ENCODE results near the gene NAA50.
A peak's percentile ranks its signal among the peaks of the same experiment; 100 is the strongest.

Gene NAA50

GRCh38 chr3:113745756-113746547 lies at the start of gene NAA50:
TSS of gene NAA50 (minus strand) at chr3:113746249. CDS start at chr3:113745949, 300 bp downstream.
- peak; percentile 90 to 92 for DNase-seq (ENCODE audit: low read depth in 2 of 2)

GRCh38 chr3:113795693-113796092 lies 49.6 kb upstream of the NAA50 start:
- no peak for DNase-seq (ENCODE audit: low read depth in 2 of 2)

GRCh38 chr3:113794526-113794925 lies 48.5 kb upstream of the NAA50 start:
- DNase-seq (ENCODE audit: low read depth in 2 of 2) = no peak

GRCh38 chr3:113791381-113791780 lies 45.3 kb upstream of the NAA50 start:
- DNase-seq (ENCODE audit: low read depth in 2 of 2) = no peak

- no peak for DNase-seq (ENCODE audit: low read depth in 2 of 2)
Measured at GRCh38 chr3:113783980-113784379, 37.9 kb upstream of the NAA50 start.

GRCh38 chr3:113783463-113783862 lies 37.4 kb upstream of the NAA50 start:
- DNase-seq (ENCODE audit: low read depth in 2 of 2) = no peak

GRCh38 chr3:113776564-113776963 lies 30.5 kb upstream of the NAA50 start:
- no peak for DNase-seq (ENCODE audit: low read depth in 2 of 2)

GRCh38 chr3:113775516-113775915 lies 29.5 kb upstream of the NAA50 start:
- DNase-seq (ENCODE audit: low read depth in 2 of 2) = no peak

- DNase-seq (ENCODE audit: low read depth in 2 of 2) = no peak
Measured at GRCh38 chr3:113773381-113773780, 27.3 kb upstream of the NAA50 start.

- DNase-seq (ENCODE audit: low read depth in 2 of 2) = no peak
Measured at GRCh38 chr3:113771993-113772392, 25.9 kb upstream of the NAA50 start.

GRCh38 chr3:113769551-113769950 lies 23.5 kb upstream of the NAA50 start:
- DNase-seq (ENCODE audit: low read depth in 2 of 2) = no peak

GRCh38 chr3:113764698-113765097 lies 18.6 kb upstream of the NAA50 start:
- no peak for DNase-seq (ENCODE audit: low read depth in 2 of 2)

GRCh38 chr3:113758389-113759024 lies 12.5 kb upstream of the NAA50 start:
- no peak for DNase-seq (ENCODE audit: low read depth in 2 of 2)

GRCh38 chr3:113754494-113755159 lies 8.6 kb upstream of the NAA50 start:
- DNase-seq (ENCODE audit: low read depth in 2 of 2) = no peak

- no peak for DNase-seq (ENCODE audit: low read depth in 2 of 2)
Measured at GRCh38 chr3:113753376-113753985, 7.4 kb upstream of the NAA50 start.

GRCh38 chr3:113751141-113751540 lies 5.1 kb upstream of the NAA50 start:
- DNase-seq (ENCODE audit: low read depth in 2 of 2) = no peak

- peak in 1 of 2 donors; percentile 16 for DNase-seq (ENCODE audit: low read depth in 2 of 2)
Measured at GRCh38 chr3:113747283-113748046, 1.4 kb upstream of the NAA50 start.

- DNase-seq (ENCODE audit: low read depth in 2 of 2) = peak; percentile 72 to 74
Measured at GRCh38 chr3:113746548-113747282, 666 bp upstream of the NAA50 start, which contains the start of gene ATP6V1A. TSS of gene ATP6V1A (plus strand) at chr3:113747035. CDS start at chr3:113778754, 31,719 bp downstream.

- DNase-seq (ENCODE audit: low read depth in 2 of 2) = peak; percentile 71 to 81
Measured at GRCh38 chr3:113744941-113745755, 901 bp downstream of the NAA50 start.
